Esophagus muscularis mucosa (tissue), 4 donors: ENCODE results near the gene COL6A1. TPM values are rescaled to one million over a fixed set of nuclear protein-coding genes. Genes with fewer than 3 reads are reported as not detected.

Experiments used
- DNase-seq: peaks from one replicate; pipeline ENCODE4 v3.0.0-alpha.2; 2017; ENCODE audit errors: extremely low spot score
- H3K27ac ChIP-seq, 4 donors: fragments of 200-600 bp; sonication (generic); replicated peaks in 1 of 4; 1 replicate in 3 of 4; 2 replicates in 1 of 4; pipeline ENCODE4 v1.5.1; 2016 to 2019; ENCODE audit warnings: mild to moderate bottlenecking in 1 of 4
- H3K27me3 ChIP-seq, 4 donors: fragments of 200-600 bp; sonication (generic); one replicate each; pipeline versions ENCODE4 v1.5.1 to v1.6.0; 2016 to 2019
- H3K36me3 ChIP-seq, 4 donors: fragments of 200-600 bp; sonication (generic); one replicate each; pipeline ENCODE4 v1.5.1; 2016 to 2019
- H3K4me1 ChIP-seq, 4 donors: fragments of 200-600 bp; sonication (generic); one replicate each; pipeline ENCODE4 v1.5.1; 2016 to 2019
- H3K4me3 ChIP-seq, 4 donors: fragments of 200-600 bp; sonication (generic); 1 replicate in 2 of 4; 2 replicates in 2 of 4; pipeline ENCODE4 v1.5.1; 2016 to 2019; ENCODE audit warnings: mild to moderate bottlenecking in 4 of 4, moderate library complexity in 1 of 4
- H3K9me3 ChIP-seq, 4 donors: fragments of 200-600 bp; sonication (generic); 1 replicate in 3 of 4; 2 replicates in 1 of 4; pipeline ENCODE4 v1.5.1; 2016 to 2019
- EP300 ChIP-seq: sonication (generic); formaldehyde crosslinking; IDR thresholded peaks from one replicate; pipeline ENCODE4 v1.6.1; 2017; ENCODE audit warnings: antibody characterized with exemption
- POLR2A ChIP-seq: fragments of 450-650 bp; IDR thresholded peaks from one replicate; pipeline ENCODE4 v1.6.1; 2017; ENCODE audit warnings: antibody characterized with exemption, moderate library complexity, mild to moderate bottlenecking, low read depth
- POLR2AphosphoS5 ChIP-seq, 2 donors: sonication (generic); formaldehyde crosslinking; IDR thresholded peaks; one replicate each; pipeline ENCODE4 v1.6.1; 2017; ENCODE audit warnings: antibody characterized with exemption in 2 of 2
- WGBS: methylation state at CpG from one replicate; pipeline ENCODE4 v1.1.5; 2018; 5-methylcytosine and 5-hydroxymethylcytosine counted together
- intact Hi-C: fragments of 100-400 bp; cut with DNase I; formaldehyde crosslinking; loops from one replicate; pipeline ENCODE4 v1.15.1; 2023
- total RNA-seq, 4 donors: library from RNA; depleted of rRNA; stranded (reverse); fragments of >200 nt; gene quantifications; one replicate each; pipeline versions ENCODE4 v1.1.0 to v1.2.1, GENCODE V29; 2016
- TF ChIP-seq, protein P1 (sequence below), 3 experiments: fragments of 200-600 bp in 2 of 3; fragments of 450-650 bp in 1 of 3; sonication (generic) in 2 of 3; IDR thresholded peaks; one replicate each; pipeline ENCODE4 v1.5.1; 2017 to 2019; ENCODE audit warnings: antibody characterized with exemption in 3 of 3, mild to moderate bottlenecking in 2 of 3, moderate library complexity in 1 of 3

Gene COL6A1
- total RNA-seq, 4 donors from 2014 or later, result 646 to 1,432 (median 1,078) TPM

DNA sequence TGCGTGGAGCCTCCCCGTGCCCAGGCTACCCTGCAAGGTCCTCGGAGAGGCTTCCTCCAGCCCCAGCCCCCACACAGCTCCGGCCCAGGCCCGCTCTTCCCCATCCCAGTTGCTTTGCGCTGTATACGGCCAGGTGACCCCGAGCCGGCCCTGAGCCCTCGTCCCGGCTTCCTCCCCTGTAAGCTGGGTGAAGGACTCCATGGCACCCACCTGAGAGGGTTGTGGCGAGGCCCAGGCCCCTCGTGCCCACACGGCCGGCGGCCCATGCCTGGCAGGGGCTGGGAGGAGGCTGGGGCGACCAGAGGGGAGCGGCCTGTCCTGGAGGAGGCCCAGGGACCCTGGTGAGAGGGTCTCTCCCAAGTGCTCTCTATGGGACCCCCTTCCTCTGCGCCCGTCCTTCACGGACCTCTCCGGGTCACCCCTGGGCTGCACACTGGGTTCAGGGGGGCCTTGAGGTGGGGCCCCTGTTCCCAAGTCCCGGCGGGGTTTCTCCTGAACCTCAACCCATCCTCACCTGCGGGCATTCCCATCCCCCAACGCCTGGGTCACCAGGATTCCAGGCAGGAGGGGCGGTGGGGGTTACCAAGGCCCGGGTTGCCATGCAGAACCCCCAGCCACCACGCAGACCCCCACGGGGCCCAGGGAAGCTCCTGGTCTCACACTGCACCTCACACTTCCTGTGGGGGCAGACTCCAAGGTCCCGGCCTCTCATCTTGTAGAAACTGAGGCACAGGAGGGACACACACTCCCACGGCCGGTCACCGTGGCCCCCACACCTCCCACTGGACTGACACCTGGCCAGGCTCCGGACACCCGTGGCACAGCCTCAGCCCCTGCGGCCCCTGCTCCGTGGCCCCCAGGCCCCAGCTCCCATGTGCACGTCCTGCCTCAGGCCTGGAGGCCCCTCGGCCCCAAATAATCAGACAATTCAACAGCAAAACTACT lies 25.2 kb downstream of the COL6A1 start:
- Histone ChIP-seq H3K4me1 (peaks cover 0 to 5% (median 0%) of the 10 kb centered on the region in 4 donors), H3K9me3 (no peaks in the 10 kb centered on the region), H3K36me3 (peaks cover 26 to 31% (median 29%) of the 10 kb centered on the region in 4 donors), H3K27me3 (no peaks in the 10 kb centered on the region), H3K4me3 (no peak overlapping the region), H3K27ac (no peak overlapping the region)
- peak; percentile 66 for DNase-seq
- WGBS, result 93% methylated on average over 14 of the region's 40 CpGs
- intact Hi-C loops, result no loop called here
- TF ChIP-seq POLR2A, result no peak
- TF ChIP-seq, protein P1, sequence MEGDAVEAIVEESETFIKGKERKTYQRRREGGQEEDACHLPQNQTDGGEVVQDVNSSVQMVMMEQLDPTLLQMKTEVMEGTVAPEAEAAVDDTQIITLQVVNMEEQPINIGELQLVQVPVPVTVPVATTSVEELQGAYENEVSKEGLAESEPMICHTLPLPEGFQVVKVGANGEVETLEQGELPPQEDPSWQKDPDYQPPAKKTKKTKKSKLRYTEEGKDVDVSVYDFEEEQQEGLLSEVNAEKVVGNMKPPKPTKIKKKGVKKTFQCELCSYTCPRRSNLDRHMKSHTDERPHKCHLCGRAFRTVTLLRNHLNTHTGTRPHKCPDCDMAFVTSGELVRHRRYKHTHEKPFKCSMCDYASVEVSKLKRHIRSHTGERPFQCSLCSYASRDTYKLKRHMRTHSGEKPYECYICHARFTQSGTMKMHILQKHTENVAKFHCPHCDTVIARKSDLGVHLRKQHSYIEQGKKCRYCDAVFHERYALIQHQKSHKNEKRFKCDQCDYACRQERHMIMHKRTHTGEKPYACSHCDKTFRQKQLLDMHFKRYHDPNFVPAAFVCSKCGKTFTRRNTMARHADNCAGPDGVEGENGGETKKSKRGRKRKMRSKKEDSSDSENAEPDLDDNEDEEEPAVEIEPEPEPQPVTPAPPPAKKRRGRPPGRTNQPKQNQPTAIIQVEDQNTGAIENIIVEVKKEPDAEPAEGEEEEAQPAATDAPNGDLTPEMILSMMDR (IDR thresholded peaks at IDR 0.05), result no peak
- no peak for TF ChIP-seq EP300
- no peak for TF ChIP-seq POLR2AphosphoS5 (IDR thresholded peaks at IDR 0.05)

DNA sequence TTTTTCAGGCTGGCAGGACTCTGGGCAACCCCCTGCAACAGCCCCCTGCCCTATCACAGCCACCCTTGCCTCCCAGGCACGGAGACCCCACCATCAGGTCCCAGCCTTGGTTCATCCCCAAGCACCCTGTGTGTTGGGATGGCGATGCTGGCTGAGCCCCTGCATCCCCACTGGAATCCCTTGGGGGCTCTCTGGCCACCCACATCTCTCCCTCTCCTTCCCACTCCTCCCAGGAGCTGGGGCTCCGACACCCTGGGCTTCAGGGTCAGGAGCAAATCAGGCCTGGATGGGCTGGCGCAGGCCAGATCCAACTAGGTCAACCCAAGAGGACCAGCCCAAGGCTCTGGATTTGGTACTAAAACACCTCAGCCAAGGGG lies 25.9 kb downstream of the COL6A1 start:
- Histone ChIP-seq H3K4me1 (no peaks in the 10 kb centered on the region), H3K27me3 (no peaks in the 10 kb centered on the region), H3K4me3 (no peak overlapping the region), H3K27ac (no peak overlapping the region), H3K36me3 (peaks cover 20 to 25% (median 23%) of the 10 kb centered on the region in 4 donors), H3K9me3 (no peaks in the 10 kb centered on the region)
- WGBS, result 75% methylated on average over 4 of the region's 4 CpGs
- DNase-seq, result no peak
- TF ChIP-seq, protein P1 (IDR thresholded peaks at IDR 0.05), result no peak
- TF ChIP-seq POLR2A (no peak), POLR2AphosphoS5 (IDR thresholded peaks at IDR 0.05) (no peak), EP300 (no peak)
- intact Hi-C loops, result no loop called here

DNA sequence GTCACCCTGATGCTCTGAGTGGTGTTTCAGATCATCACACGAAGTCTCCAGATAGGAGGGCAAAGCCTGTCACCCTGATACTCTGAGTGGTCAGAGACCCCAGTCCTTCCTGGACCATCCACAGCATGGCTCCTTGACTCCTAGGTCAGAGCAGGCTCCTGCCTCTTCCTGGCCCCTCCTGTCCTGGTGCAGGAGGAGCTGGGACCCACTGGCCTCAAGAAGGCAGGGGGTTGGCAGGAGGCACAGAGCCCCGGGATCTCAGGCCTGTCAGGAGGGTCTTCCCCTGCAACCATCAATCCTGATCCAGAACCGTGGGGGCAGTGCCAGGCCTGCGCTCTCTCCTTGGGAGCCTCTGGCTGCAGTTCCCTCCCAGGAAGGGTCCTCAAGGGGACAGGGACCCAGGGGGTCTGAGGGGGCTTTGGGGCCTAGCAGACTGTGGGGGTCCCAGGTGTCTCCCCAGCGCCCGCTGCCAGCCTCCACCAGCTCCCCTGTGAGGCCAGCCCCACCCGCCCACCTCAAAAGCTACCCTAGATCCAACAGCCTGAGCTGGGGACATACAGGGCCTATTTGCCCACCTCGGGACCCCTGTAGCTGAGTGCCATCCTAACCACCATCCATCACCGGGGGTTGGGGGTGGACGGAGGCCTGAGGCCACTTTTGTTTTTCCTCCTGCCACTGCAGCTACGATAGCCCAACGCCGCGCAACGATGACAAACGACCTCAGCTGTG lies 27.5 kb downstream of the COL6A1 start:
- TF ChIP-seq, protein P1 (IDR thresholded peaks at IDR 0.05), result no peak
- TF ChIP-seq POLR2A (no peak), EP300 (no peak), POLR2AphosphoS5 (IDR thresholded peaks at IDR 0.05) (no peak)
- Histone ChIP-seq H3K4me1 (no peaks in the 10 kb centered on the region), H3K36me3 (peaks cover 4 to 9% (median 7%) of the 10 kb centered on the region in 4 donors), H3K9me3 (no peaks in the 10 kb centered on the region), H3K27me3 (no peaks in the 10 kb centered on the region), H3K27ac (no peak overlapping the region), H3K4me3 (no peak overlapping the region)
- no peak for DNase-seq
- 80% methylated on average over 12 of the region's 16 CpGs for WGBS
- intact Hi-C loops, result no loop called here

DNA sequence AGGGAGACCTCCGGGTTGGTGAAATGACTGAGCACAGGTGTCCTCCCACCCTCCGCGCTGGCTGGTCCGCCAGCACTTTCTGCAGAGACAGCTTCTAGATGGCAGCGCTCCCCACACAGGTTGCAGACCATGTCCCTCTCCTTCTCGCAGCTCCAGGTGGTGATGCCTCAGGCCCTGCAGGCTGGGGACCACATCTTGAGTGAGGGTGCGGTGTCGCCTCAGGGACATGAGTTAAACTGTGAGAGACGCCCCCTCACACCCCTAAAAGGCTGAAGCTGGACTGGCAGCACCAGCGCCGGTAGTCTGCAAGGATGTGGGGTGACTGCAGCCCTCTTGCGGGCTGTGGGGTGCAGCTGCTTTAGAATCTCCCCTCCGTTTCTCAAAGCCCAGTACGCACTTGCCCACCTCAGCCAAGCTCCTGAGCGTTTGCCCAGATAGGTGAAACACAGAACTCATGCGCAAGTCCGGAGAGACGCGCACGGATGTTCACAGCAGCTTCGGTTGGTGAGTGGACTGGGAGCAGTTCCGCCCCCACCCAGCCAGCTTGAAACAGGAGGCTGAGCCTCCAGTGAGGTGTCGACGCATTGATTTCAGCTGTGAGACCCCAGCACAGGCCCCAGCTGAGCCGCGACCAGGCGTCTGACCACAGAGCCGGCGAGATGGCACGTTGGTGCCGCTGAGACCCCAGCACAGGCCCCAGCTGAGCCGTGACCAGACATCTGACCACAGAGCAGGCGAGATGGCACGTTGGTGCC lies 28.6 kb downstream of the COL6A1 start:
- Histone ChIP-seq H3K36me3 (no peaks in the 10 kb centered on the region), H3K27me3 (no peaks in the 10 kb centered on the region), H3K4me1 (no peaks in the 10 kb centered on the region), H3K27ac (no peak overlapping the region), H3K9me3 (no peaks in the 10 kb centered on the region), H3K4me3 (no peak overlapping the region)
- intact Hi-C loops, result no loop called here
- TF ChIP-seq EP300 (no peak), POLR2A (no peak), POLR2AphosphoS5 (IDR thresholded peaks at IDR 0.05) (no peak)
- TF ChIP-seq, protein P1 (IDR thresholded peaks at IDR 0.05), result no peak
- no peak for DNase-seq
- 92% methylated on average over 22 of the region's 34 CpGs for WGBS
